GM11168 (cell line): ENCODE data around the gene BRMS1.
"Not testable (repeated sequence)": the region's sequence is repeated elsewhere in the genome, so short reads cannot be mapped to it uniquely, and the experiment has no call there.

Experiments
- in situ Hi-C: fragments of 300-500 bp; cut with MboI; formaldehyde crosslinking; loops from one replicate; pipeline ENCODE4 v1.12.0; 2022; ENCODE audit warnings: low sequenced_read_pairs; ENCODE audit not compliant: unreplicated experiment

The BRMS1 gene

GRCh38 chr11:66344550-66345315, at the start of gene BRMS1:
TSS of gene BRMS1 (minus strand) at chr11:66345104. CDS start at chr11:66342234, 2,870 bp downstream.
- in situ Hi-C loops = no loop called here

- in situ Hi-C loops = no loop called here
These were observed 49.0 kb upstream of the BRMS1 start for GRCh38 chr11:66393954-66394353.

- in situ Hi-C loops = no loop called here
These were observed 46.4 kb upstream of the BRMS1 start for GRCh38 chr11:66391322-66391721.

- in situ Hi-C loops = no loop called here
These were observed 44.0 kb upstream of the BRMS1 start for GRCh38 chr11:66388780-66389386.

GRCh38 chr11:66386171-66387069, 41.5 kb upstream of the BRMS1 start:
- in situ Hi-C loops = no loop called here

- in situ Hi-C loops = not testable (repeated sequence)
These were observed 39.4 kb upstream of the BRMS1 start for GRCh38 chr11:66384316-66384715.

GRCh38 chr11:66380264-66380663, 35.4 kb upstream of the BRMS1 start:
- in situ Hi-C loops = not testable (repeated sequence)

GRCh38 chr11:66373690-66374287, 28.9 kb upstream of the BRMS1 start:
- in situ Hi-C loops = not testable (repeated sequence)

GRCh38 chr11:66373265-66373664, 28.4 kb upstream of the BRMS1 start:
- in situ Hi-C loops = no loop called here

GRCh38 chr11:66371627-66372415, 26.9 kb upstream of the BRMS1 start, which contains the start of gene SLC29A2:
TSS of gene SLC29A2 (minus strand) at chr11:66371760. CDS start at chr11:66371591, 169 bp downstream.
- in situ Hi-C loops = no loop called here

GRCh38 chr11:66369073-66369894, 24.4 kb upstream of the BRMS1 start:
- in situ Hi-C loops = no loop called here

GRCh38 chr11:66368484-66368883, 23.6 kb upstream of the BRMS1 start:
- in situ Hi-C loops = no loop called here

GRCh38 chr11:66367561-66368312, 22.8 kb upstream of the BRMS1 start:
- in situ Hi-C loops = no loop called here

GRCh38 chr11:66366844-66367477, 22.1 kb upstream of the BRMS1 start:
- in situ Hi-C loops = no loop called here

GRCh38 chr11:66365711-66366619, 21.1 kb upstream of the BRMS1 start:
- in situ Hi-C loops = no loop called here

- in situ Hi-C loops = no loop called here
These were observed 20.3 kb upstream of the BRMS1 start for GRCh38 chr11:66365166-66365565.
